Spleen (tissue), 11 donors: ENCODE data around the gene ENOX1. TPM values are rescaled to one million over a fixed set of nuclear protein-coding genes. Genes with fewer than 3 reads are reported as not detected.

Experiments
- DNase-seq: peaks from one replicate; pipeline ENCODE4 v3.0.0-alpha.2; 2020
- H3K27ac ChIP-seq, 8 donors: fragments of 200-600 bp; sonication (generic) in 7 of 8; 1 replicate in 4 of 8; 2 replicates in 4 of 8; pipeline versions ENCODE4 v1.5.0 to v1.8.0; 2016 to 2021; ENCODE audit warnings: inconsistent platforms in 4 of 8, mild to moderate bottlenecking in 4 of 8, moderate library complexity in 1 of 8
- H3K27me3 ChIP-seq, 7 donors: fragments of 200-600 bp; sonication (generic) in 6 of 7; replicated peaks in 1 of 7; 1 replicate in 4 of 7; 2 replicates in 3 of 7; pipeline versions ENCODE4 v1.5.0 to v1.8.0; 2016 to 2021; ENCODE audit warnings: inconsistent platforms in 3 of 7, mild to moderate bottlenecking in 1 of 7
- H3K36me3 ChIP-seq, 6 donors: fragments of 200-600 bp; sonication (generic) in 5 of 6; 1 replicate in 4 of 6; 2 replicates in 2 of 6; pipeline versions ENCODE4 v1.5.0 to v1.8.0; 2016 to 2021; ENCODE audit warnings: inconsistent platforms in 2 of 6
- H3K4me1 ChIP-seq, 6 donors: fragments of 200-600 bp; sonication (generic) in 5 of 6; 1 replicate in 3 of 6; 2 replicates in 3 of 6; pipeline versions ENCODE4 v1.5.0 to v1.8.0; 2016 to 2021; ENCODE audit warnings: inconsistent platforms in 3 of 6
- H3K4me3 ChIP-seq, 8 donors: fragments of 200-600 bp; sonication (generic) in 7 of 8; 1 replicate in 4 of 8; 2 replicates in 4 of 8; pipeline versions ENCODE4 v1.5.0 to v1.8.0; 2016 to 2021; ENCODE audit warnings: inconsistent platforms in 4 of 8, mild to moderate bottlenecking in 4 of 8, moderate library complexity in 2 of 8
- H3K9me3 ChIP-seq, 8 donors: fragments of 200-600 bp; sonication (generic) in 7 of 8; 1 replicate in 4 of 8; 2 replicates in 4 of 8; pipeline versions ENCODE4 v1.5.0 to v1.8.0; 2016 to 2021; ENCODE audit warnings: inconsistent platforms in 4 of 8
- POLR2A ChIP-seq, 3 donors: fragments of 450-650 bp; IDR thresholded peaks; one replicate each; pipeline ENCODE4 v1.5.1; 2017; ENCODE audit warnings: antibody characterized with exemption in 3 of 3, mild to moderate bottlenecking in 1 of 3
- POLR2AphosphoS5 ChIP-seq, 3 donors: sonication (generic); formaldehyde crosslinking; IDR thresholded peaks; one replicate each; pipeline ENCODE4 v1.5.1; 2017; ENCODE audit warnings: antibody characterized with exemption in 3 of 3
- WGBS, 5 donors: extraction: QIAGEN DNeasy Blood & Tissue Kit in 3 of 5; methylation state at CpG; one replicate each; pipeline versions ENCODE4 v1.1.5 to v1.1.7; 2013 to 2018; 5-methylcytosine and 5-hydroxymethylcytosine counted together
- intact Hi-C: fragments of 100-400 bp; cut with DNase I; formaldehyde crosslinking; loops from one replicate; pipeline ENCODE4 v1.15.0; 2023; ENCODE audit warnings: low total_unique reads
- polyA plus RNA-seq, 3 donors: library from polyadenylated mRNA; stranded (reverse); fragments of 200-250 nt; gene quantifications; one replicate each; pipeline ENCODE4 v1.2.1, GENCODE V29; 2013
- total RNA-seq, 7 donors: library from RNA; depleted of rRNA in 3 of 7; stranded (reverse); fragments of >200 nt in 3 of 7; fragmentation: NEBNext Ultra II Directional in 4 of 7; extraction: Animal tissue kit (Norgen Biotek cat#: 25700) in 4 of 7; gene quantifications; one replicate each; pipeline versions ENCODE4 v1.1.0 to v1.2.1, GENCODE V29; 2016 to 2021
- TF ChIP-seq, protein P1 (sequence below), 11 experiments: fragments of 200-600 bp in 7 of 11; fragments of 450-650 bp in 4 of 11; sonication (generic) in 4 of 11; IDR thresholded peaks in 8 of 11; conservative IDR thresholded peaks in 3 of 11; 1 replicate in 7 of 11; 2 replicates in 4 of 11; pipeline versions ENCODE4 v1.4.0 to v1.8.0; 2016 to 2021; ENCODE audit warnings: antibody characterized with exemption in 11 of 11, inconsistent platforms in 4 of 11, mild to moderate bottlenecking in 1 of 11
- donor health status: healthy with polysubstance abuse.
- donor health status: DM: no; HTN: no; CAD: no; lungs with moderate emphysema.
- donor health status: DM: no; HTN: no; CAD: no.
- donor health status: Bipolar disorder and iron deficiency.
- donor health status: healthy.
- donor health status: DM: no; HTN: no; CAD: no.
- donor health status: DM: yes; HTN: yes; CAD: no.

Gene ENOX1
- total and polyA plus RNA-seq, 10 donors: 0.42 to 1.3 (median 0.54) TPM; not detected in 1

- no peak overlapping the region for H3K27ac ChIP-seq
- H3K36me3 ChIP-seq: no peaks in the 10 kb centered on the region
- 76 to 85% (median 83%) methylated on average over 3 of the region's 3 CpGs for WGBS, 5 donors
- H3K4me3 ChIP-seq: no peak overlapping the region
- H3K9me3 ChIP-seq: no peaks in the 10 kb centered on the region
- no peak for DNase-seq
- H3K27me3 ChIP-seq: no peaks in the 10 kb centered on the region
- intact Hi-C loops: no loop called here
- H3K4me1 ChIP-seq: no peaks in the 10 kb centered on the region
- TF ChIP-seq POLR2AphosphoS5 (IDR thresholded peaks at IDR 0.05): no peak
These were observed 322.1 kb downstream of the ENOX1 start for GRCh38 chr13:43464578-43465264.

DNA sequence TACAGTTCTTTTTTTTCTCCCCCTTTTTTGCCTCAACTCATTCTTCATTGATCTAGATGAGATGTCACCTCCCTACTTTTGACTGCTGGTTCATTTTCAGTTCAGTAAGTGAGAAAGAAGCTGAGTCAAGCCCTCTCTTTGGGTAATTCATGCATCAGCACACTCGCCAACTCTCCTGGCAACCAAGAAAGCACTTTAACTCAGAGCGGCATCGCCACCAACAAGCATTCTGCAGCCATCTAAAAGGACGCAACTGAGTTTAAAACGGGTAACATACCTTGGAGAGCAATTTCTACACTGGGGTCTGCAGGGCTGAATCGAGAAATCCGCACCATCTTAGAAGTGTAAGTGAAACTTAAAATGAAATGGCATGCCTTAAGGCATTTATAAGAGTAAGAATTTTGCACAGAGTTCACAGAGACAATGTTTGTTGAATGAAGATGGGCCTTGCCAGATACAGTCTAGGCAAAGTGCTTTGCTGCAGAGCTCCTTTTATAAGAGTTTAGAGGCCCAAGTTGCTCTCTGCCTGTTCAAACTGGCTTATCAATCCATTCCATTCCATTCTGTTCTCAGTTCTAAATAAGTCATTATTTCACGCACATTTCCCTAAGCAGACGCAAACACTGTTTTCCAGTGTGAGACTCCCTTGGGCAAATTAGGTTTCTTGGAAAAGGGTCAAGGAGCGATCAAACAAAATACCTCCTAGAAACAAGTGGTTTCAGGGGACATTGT, 338.0 kb downstream of the ENOX1 start:
- DNase-seq: no peak
- H3K27me3 ChIP-seq: no peaks in the 10 kb centered on the region
- intact Hi-C loops: no loop called here
- no peaks in the 10 kb centered on the region for H3K4me1 ChIP-seq
- TF ChIP-seq, protein P1, sequence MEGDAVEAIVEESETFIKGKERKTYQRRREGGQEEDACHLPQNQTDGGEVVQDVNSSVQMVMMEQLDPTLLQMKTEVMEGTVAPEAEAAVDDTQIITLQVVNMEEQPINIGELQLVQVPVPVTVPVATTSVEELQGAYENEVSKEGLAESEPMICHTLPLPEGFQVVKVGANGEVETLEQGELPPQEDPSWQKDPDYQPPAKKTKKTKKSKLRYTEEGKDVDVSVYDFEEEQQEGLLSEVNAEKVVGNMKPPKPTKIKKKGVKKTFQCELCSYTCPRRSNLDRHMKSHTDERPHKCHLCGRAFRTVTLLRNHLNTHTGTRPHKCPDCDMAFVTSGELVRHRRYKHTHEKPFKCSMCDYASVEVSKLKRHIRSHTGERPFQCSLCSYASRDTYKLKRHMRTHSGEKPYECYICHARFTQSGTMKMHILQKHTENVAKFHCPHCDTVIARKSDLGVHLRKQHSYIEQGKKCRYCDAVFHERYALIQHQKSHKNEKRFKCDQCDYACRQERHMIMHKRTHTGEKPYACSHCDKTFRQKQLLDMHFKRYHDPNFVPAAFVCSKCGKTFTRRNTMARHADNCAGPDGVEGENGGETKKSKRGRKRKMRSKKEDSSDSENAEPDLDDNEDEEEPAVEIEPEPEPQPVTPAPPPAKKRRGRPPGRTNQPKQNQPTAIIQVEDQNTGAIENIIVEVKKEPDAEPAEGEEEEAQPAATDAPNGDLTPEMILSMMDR (IDR thresholded peaks at IDR 0.05 in 8 of 11, conservative IDR thresholded peaks at IDR 0.05 in 3 of 11): no peak
- TF ChIP-seq POLR2AphosphoS5 (IDR thresholded peaks at IDR 0.05) (no peak), POLR2A (IDR thresholded peaks at IDR 0.05) (no peak)
- H3K4me3 ChIP-seq: no peak overlapping the region
- no peak overlapping the region for H3K27ac ChIP-seq
- 90 to 95% (median 93%) methylated on average over 10 of the region's 10 CpGs for WGBS, 5 donors
- no peaks in the 10 kb centered on the region for H3K36me3 ChIP-seq
- H3K9me3 ChIP-seq: no peaks in the 10 kb centered on the region

GRCh38 chr13:43446126-43446525, 340.6 kb downstream of the ENOX1 start:
- intact Hi-C loops: no loop called here
- no peak for DNase-seq
- Histone ChIP-seq H3K4me1 (no peaks in the 10 kb centered on the region), H3K27ac (no peak overlapping the region), H3K4me3 (no peak overlapping the region), H3K27me3 (no peaks in the 10 kb centered on the region), H3K9me3 (no peaks in the 10 kb centered on the region), H3K36me3 (no peaks in the 10 kb centered on the region)
- 76 to 97% (median 82%) methylated on average over 1 of the region's 1 CpG for WGBS, 5 donors
- TF ChIP-seq POLR2A (IDR thresholded peaks at IDR 0.05): no peak

DNA sequence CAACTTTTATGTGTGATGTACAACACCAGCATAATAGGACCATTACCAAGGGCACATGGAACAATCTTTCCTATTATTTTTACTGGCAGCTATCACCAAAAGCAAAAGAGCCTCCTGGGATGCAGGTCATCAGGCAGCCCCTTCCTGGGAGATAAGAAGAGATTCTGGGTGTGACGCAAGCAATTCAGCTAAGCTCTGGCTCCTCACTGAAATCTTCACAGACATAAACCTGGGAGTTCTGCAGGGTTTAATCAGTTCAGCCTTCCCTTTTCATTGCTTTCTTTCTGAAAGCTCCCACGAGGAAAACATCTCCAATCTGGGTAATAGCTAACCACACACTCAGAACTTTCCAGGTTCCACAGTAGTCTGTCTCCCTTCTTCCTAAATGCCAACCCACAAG, 341.1 kb downstream of the ENOX1 start:
- TF ChIP-seq POLR2AphosphoS5 (IDR thresholded peaks at IDR 0.05) (no peak), POLR2A (IDR thresholded peaks at IDR 0.05) (no peak)
- TF ChIP-seq, protein P1 (IDR thresholded peaks at IDR 0.05 in 8 of 11, conservative IDR thresholded peaks at IDR 0.05 in 3 of 11): no peak
- no peaks in the 10 kb centered on the region for H3K27me3 ChIP-seq
- H3K27ac ChIP-seq: no peak overlapping the region
- intact Hi-C loops: no loop called here
- no peak for DNase-seq
- H3K9me3 ChIP-seq: no peaks in the 10 kb centered on the region
- no peak overlapping the region for H3K4me3 ChIP-seq
- H3K36me3 ChIP-seq: no peaks in the 10 kb centered on the region
- 59 to 93% (median 77%) methylated on average over 2 of the region's 2 CpGs for WGBS, 5 donors
- no peaks in the 10 kb centered on the region for H3K4me1 ChIP-seq

DNA sequence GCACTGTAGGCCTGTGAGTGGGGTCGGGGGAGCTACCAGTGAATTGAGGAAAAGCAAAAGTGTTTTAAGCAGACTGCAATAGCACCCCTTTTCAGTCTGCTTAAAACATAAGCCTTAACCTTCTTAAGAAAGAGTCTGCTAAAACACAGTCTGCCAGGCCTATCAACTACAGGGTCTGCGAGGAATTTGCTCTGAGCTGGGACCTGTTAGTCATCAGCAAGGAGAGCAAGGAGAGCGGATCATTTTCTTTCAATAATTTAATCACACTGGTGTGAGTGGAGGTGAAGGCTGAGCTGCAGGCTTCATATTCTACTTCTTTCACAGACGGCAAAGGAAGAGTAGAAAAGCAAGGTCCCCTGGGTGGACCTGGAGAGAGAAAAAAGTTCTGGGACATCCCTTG, 342.7 kb downstream of the ENOX1 start:
- no peak overlapping the region for H3K4me3 ChIP-seq
- no peak overlapping the region for H3K27ac ChIP-seq
- intact Hi-C loops: no loop called here
- no peaks in the 10 kb centered on the region for H3K9me3 ChIP-seq
- no peaks in the 10 kb centered on the region for H3K4me1 ChIP-seq
- TF ChIP-seq POLR2A (IDR thresholded peaks at IDR 0.05): no peak
- no peak for TF ChIP-seq POLR2AphosphoS5 (IDR thresholded peaks at IDR 0.05)
- TF ChIP-seq, protein P1 (IDR thresholded peaks at IDR 0.05 in 8 of 11, conservative IDR thresholded peaks at IDR 0.05 in 3 of 11): no peak
- H3K36me3 ChIP-seq: no peaks in the 10 kb centered on the region
- H3K27me3 ChIP-seq: no peaks in the 10 kb centered on the region
- 84 to 94% (median 91%) methylated on average over 4 of the region's 4 CpGs for WGBS, 5 donors
- DNase-seq: no peak
